ENCODE data around the gene BRICD5. TPM values are rescaled to one million over a fixed set of nuclear protein-coding genes. Genes with fewer than 3 reads are reported as not detected.
"Not testable (repeated sequence)": the region's sequence is repeated elsewhere in the genome, so short reads cannot be mapped to it uniquely, and the experiment has no call there.

BRICD5 gene
- total and polyA plus RNA-seq, 5 donors from 2014 or later, result 0.08 to 10.9 (median 0.33) TPM; not detected in 2

DNA sequence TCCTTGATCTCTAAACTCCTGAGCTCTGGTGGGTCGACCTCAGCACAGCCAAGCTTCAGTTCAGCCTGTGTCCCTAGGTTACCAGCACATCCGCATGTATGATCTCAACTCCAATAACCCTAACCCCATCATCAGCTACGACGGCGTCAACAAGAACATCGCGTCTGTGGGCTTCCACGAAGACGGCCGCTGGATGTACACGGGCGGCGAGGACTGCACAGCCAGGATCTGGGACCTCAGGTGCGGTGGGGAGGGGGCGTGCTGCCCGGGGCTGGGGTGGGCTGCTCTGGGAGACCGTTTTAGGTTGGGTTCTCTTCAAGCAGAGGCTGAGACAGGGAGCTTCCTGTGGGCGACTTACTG, 4.3 kb downstream of the BRICD5 start:
- Mint-ChIP-seq H3K4me3 (peak overlapping the region in 3 of 4 donors; percentile 78 to 80 (median 79)), H3K27ac (peak overlapping the region in 2 of 3 donors; percentile 20 to 52), H3K36me3 (no peaks in the 10 kb centered on the region), H3K4me1 (peaks cover 0 to 20% (median 3%) of the 10 kb centered on the region in 4 donors), H3K9me3 (peaks cover 0 to 1% (median 0%) of the 10 kb centered on the region in 7 donors), H3K27me3 (peaks cover 8% of the 10 kb centered on the region)
- Histone ChIP-seq H3K27ac (ENCODE audit: insufficient read depth, low read length, poor library complexity, severe bottlenecking) (peak overlapping the region; percentile 92), H3K27me3 (ENCODE audit: control insufficient read depth, insufficient read depth, low read length) (no peaks in the 10 kb centered on the region), H3K9me3 (ENCODE audit: control insufficient read depth in 2 of 2, low read length in 2 of 2) (no peaks in the 10 kb centered on the region), H3K4me1 (ENCODE audit: control insufficient read depth, insufficient read depth, low read length, poor library complexity, severe bottlenecking) (peaks cover 18% of the 10 kb centered on the region), H3K4me3 (ENCODE audit: low read depth, low read length) (no peak overlapping the region), H3K36me3 (ENCODE audit: control insufficient read depth, insufficient read depth, low read length) (peaks cover 9% of the 10 kb centered on the region)
- DNase-seq, result no peak
- ATAC-seq (ENCODE audit: low read depth in 2 of 2), result no peak

DNA sequence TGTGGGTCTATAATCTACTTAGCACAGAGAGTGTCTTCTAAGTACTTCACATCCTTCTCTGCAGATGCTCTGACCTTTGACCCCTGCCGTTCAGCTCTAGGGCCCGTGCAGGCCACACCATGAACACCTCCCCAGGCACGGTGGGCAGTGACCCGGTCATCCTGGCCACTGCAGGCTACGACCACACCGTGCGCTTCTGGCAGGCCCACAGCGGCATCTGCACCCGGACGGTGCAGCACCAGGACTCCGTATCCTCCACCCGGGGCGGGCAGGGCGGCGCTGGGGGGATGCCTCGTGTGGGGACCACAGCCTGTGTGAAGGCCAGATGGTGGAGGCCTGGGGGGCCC, 4.7 kb downstream of the BRICD5 start:
- H3K27ac ChIP-seq (ENCODE audit: insufficient read depth, low read length, poor library complexity, severe bottlenecking), result peak overlapping the region; percentile 92
- no peak for ATAC-seq (ENCODE audit: low read depth in 2 of 2)
- Mint-ChIP-seq H3K9me3 (peaks cover 0 to 1% (median 0%) of the 10 kb centered on the region in 7 donors), H3K4me3 (peak overlapping the region; percentile 75 to 80 (median 78)), H3K27me3 (peaks cover 8% of the 10 kb centered on the region), H3K4me1 (peaks cover 0 to 20% (median 3%) of the 10 kb centered on the region in 4 donors), H3K36me3 (no peaks in the 10 kb centered on the region), H3K27ac (peak overlapping the region; percentile 41 to 82 (median 52))
- peak overlapping the region; percentile 68 for H3K4me3 ChIP-seq (ENCODE audit: low read depth, low read length)
- H3K27me3 ChIP-seq (ENCODE audit: control insufficient read depth, insufficient read depth, low read length), result no peaks in the 10 kb centered on the region
- H3K36me3 ChIP-seq (ENCODE audit: control insufficient read depth, insufficient read depth, low read length), result peaks cover 9% of the 10 kb centered on the region
- H3K4me1 ChIP-seq (ENCODE audit: control insufficient read depth, insufficient read depth, low read length, poor library complexity, severe bottlenecking), result peaks cover 18% of the 10 kb centered on the region
- no peaks in the 10 kb centered on the region for H3K9me3 ChIP-seq (ENCODE audit: control insufficient read depth in 2 of 2, low read length in 2 of 2)
- DNase-seq, result no peak

DNA sequence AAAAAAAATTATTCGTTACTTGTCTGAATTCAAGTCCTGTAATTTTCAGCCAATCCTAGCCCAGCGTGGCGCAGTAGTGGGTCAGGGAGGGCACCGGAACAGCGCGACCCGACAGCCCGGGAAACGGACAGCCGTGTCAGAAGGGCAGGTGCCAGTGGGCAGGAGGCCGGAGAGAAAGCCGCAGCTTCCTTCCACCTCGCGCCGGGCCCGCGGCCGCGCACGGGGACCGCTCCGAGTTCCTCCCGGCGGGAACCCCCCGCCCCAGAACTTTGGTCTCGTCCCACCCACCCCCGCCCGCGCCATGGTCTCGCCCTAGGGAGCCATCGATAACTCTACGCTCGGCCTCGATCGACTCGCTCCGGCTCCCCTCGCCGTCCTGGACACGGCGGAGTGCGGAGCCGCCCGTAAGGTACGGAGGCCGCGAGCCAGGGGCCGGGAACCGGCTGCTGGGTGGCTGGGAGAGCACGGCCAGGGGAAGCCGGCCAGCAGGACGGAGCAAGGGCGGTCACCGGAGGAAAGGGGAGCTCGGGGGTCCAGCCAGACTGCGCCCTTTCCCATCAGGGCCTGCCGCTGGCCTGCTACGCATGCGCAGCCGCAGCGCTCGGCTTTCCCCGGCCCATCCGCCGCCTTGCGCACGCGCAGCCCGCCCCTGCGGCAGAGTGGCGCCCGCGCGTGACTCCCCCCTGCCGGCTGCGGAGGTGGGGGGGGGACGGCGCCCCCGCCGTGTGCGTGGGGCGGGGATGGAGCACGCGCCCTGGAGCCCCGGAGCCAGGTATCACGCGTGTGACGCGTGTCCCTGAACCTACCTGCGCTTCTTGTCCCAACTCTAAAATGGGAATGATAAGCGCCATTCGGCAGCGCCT, 5.3 kb downstream of the BRICD5 start, which contains the start of gene MLST8:
Gene MLST8, plus strand, starts transcription at position 351 of the 863 bp plus-strand sequence. CDS start 632 bp downstream, outside the sequence.
- no peaks in the 10 kb centered on the region for H3K27me3 ChIP-seq (ENCODE audit: control insufficient read depth, insufficient read depth, low read length)
- DNase-seq (peak; percentile 88 to 98 (median 93)), ATAC-seq (ENCODE audit: low read depth in 2 of 2) (peak; percentile 82 to 83)
- Mint-ChIP-seq H3K4me1 (peaks cover 0 to 20% (median 3%) of the 10 kb centered on the region in 4 donors), H3K4me3 (peak within 1 kb of the TSS; percentile 78 to 92 (median 88)), H3K27ac (peak within 1 kb of the TSS; percentile 82 to 96 (median 85)), H3K36me3 (no peaks in the 10 kb centered on the region), H3K27me3 (peaks cover 10% of the 10 kb centered on the region), H3K9me3 (peaks cover 0 to 1% (median 0%) of the 10 kb centered on the region in 7 donors)
- H3K9me3 ChIP-seq (ENCODE audit: control insufficient read depth in 2 of 2, low read length in 2 of 2), result no peaks in the 10 kb centered on the region
- peaks cover 18% of the 10 kb centered on the region for H3K4me1 ChIP-seq (ENCODE audit: control insufficient read depth, insufficient read depth, low read length, poor library complexity, severe bottlenecking)
- H3K27ac ChIP-seq (ENCODE audit: insufficient read depth, low read length, poor library complexity, severe bottlenecking), result peak within 1 kb of the TSS; percentile 92
- H3K4me3 ChIP-seq (ENCODE audit: low read depth, low read length), result peak within 1 kb of the TSS; percentile 70
- H3K36me3 ChIP-seq (ENCODE audit: control insufficient read depth, insufficient read depth, low read length), result peaks cover 9% of the 10 kb centered on the region

- ATAC-seq (ENCODE audit: low read depth in 2 of 2), result no peak
- peaks cover 18% of the 10 kb centered on the region for H3K4me1 ChIP-seq (ENCODE audit: control insufficient read depth, insufficient read depth, low read length, poor library complexity, severe bottlenecking)
Observed at GRCh38 chr16:2204416-2205103, 6.1 kb downstream of the BRICD5 start.

GRCh38 chr16:2203119-2203688, 7.5 kb downstream of the BRICD5 start:
- H3K4me3 ChIP-seq (ENCODE audit: low read depth, low read length); H3K9me3 ChIP-seq (ENCODE audit: control insufficient read depth in 2 of 2, low read length in 2 of 2); H3K36me3 Mint-ChIP-seq; H3K27ac ChIP-seq (ENCODE audit: insufficient read depth, low read length, poor library complexity, severe bottlenecking); DNase-seq; H3K36me3 ChIP-seq (ENCODE audit: control insufficient read depth, insufficient read depth, low read length); H3K9me3 Mint-ChIP-seq; H3K27me3 ChIP-seq (ENCODE audit: control insufficient read depth, insufficient read depth, low read length); H3K27ac Mint-ChIP-seq; ATAC-seq (ENCODE audit: low read depth in 2 of 2): not testable (repeated sequence)
- H3K27me3 Mint-ChIP-seq, result peaks cover 25% of the 10 kb centered on the region
- H3K4me3 Mint-ChIP-seq, result peak overlapping the region; percentile 74 to 89 (median 80)
- H3K4me1 ChIP-seq (ENCODE audit: control insufficient read depth, insufficient read depth, low read length, poor library complexity, severe bottlenecking), result peaks cover 18% of the 10 kb centered on the region
- peaks cover 0 to 20% (median 3%) of the 10 kb centered on the region in 4 donors for H3K4me1 Mint-ChIP-seq

More at GRCh38 chr16:2204416-2205103, 6.1 kb downstream of the BRICD5 start:
- Mint-ChIP-seq H3K36me3 (no peaks in the 10 kb centered on the region), H3K9me3 (peaks cover 0 to 1% (median 0%) of the 10 kb centered on the region in 7 donors), H3K4me1 (peaks cover 0 to 20% (median 3%) of the 10 kb centered on the region in 4 donors), H3K27ac (peak overlapping the region; percentile 24 to 83 (median 82)), H3K4me3 (peak overlapping the region; percentile 78 to 89 (median 82)), H3K27me3 (peaks cover 18% of the 10 kb centered on the region)
- no peaks in the 10 kb centered on the region for H3K27me3 ChIP-seq (ENCODE audit: control insufficient read depth, insufficient read depth, low read length)
- H3K27ac ChIP-seq (ENCODE audit: insufficient read depth, low read length, poor library complexity, severe bottlenecking), result peak overlapping the region; percentile 92
- no peaks in the 10 kb centered on the region for H3K9me3 ChIP-seq (ENCODE audit: control insufficient read depth in 2 of 2, low read length in 2 of 2)
- DNase-seq, result no peak
- peaks cover 9% of the 10 kb centered on the region for H3K36me3 ChIP-seq (ENCODE audit: control insufficient read depth, insufficient read depth, low read length)
- peak overlapping the region; percentile 70 for H3K4me3 ChIP-seq (ENCODE audit: low read depth, low read length)

DNA sequence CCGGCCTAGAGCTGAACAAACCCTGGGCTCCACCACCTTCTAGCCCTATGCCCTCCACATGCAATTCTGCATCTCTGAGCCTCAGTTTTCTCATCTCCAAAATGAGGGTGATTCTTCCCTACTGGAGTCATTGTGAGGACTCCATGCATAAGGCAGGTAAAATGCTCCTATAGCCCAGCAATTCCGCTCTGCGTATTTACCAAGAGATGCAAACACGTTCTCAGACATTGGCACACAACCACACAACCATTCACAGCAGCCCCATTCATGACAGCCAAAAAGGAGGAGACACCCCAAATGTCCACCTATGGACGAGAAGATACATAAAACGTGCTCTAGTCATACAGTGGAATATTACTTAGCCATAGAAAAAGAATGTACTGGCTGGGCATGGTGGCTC, 10.3 kb downstream of the BRICD5 start:
- no peak overlapping the region for H3K27ac ChIP-seq (ENCODE audit: insufficient read depth, low read length, poor library complexity, severe bottlenecking)
- peaks cover 10% of the 10 kb centered on the region for H3K27me3 ChIP-seq (ENCODE audit: control insufficient read depth, insufficient read depth, low read length)
- H3K4me3 ChIP-seq (ENCODE audit: low read depth, low read length), result no peak overlapping the region
- H3K36me3 ChIP-seq (ENCODE audit: control insufficient read depth, insufficient read depth, low read length), result no peaks in the 10 kb centered on the region
- ATAC-seq (ENCODE audit: low read depth in 2 of 2) (no peak), DNase-seq (no peak)
- Mint-ChIP-seq H3K27ac (no peak overlapping the region), H3K4me3 (peak overlapping the region in 1 of 4 donors; percentile 85), H3K4me1 (peaks cover 0 to 10% (median 2%) of the 10 kb centered on the region in 4 donors), H3K27me3 (peaks cover 38% of the 10 kb centered on the region), H3K9me3 (no peaks in the 10 kb centered on the region), H3K36me3 (no peaks in the 10 kb centered on the region)
- peaks cover 22% of the 10 kb centered on the region for H3K4me1 ChIP-seq (ENCODE audit: control insufficient read depth, insufficient read depth, low read length, poor library complexity, severe bottlenecking)
- no peaks in the 10 kb centered on the region for H3K9me3 ChIP-seq (ENCODE audit: control insufficient read depth in 2 of 2, low read length in 2 of 2)

DNA sequence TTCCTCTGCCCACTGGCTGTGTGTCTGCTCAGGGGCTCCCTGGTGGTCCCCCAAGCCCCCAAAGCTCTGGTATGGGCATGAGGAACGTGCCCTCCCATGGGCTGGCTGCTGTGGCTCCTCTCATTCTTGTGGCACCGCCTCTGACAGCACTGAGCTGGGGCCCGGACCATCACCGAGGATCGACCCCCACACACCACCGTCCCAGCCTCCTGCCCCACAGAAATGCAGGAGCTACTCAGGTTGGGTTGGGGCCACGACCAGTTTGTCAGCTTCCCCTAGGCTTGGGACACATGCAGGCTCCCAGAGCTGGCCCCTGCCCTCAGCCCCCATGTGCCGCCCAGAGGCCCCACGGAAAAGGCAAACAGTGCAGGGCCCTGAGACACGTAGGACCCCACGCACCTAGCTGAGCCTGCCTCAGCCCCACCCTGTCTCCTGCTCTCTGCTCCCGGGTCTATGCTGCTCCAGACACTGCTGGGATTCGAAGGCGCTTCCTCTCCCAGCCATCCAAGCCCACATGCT, 11.0 kb downstream of the BRICD5 start:
- no peak overlapping the region for H3K4me3 Mint-ChIP-seq
- ATAC-seq (ENCODE audit: low read depth in 2 of 2) (no peak), DNase-seq (no peak)
- no peaks in the 10 kb centered on the region for H3K36me3 ChIP-seq (ENCODE audit: control insufficient read depth, insufficient read depth, low read length)
- peaks cover 44% of the 10 kb centered on the region for H3K27me3 Mint-ChIP-seq
- H3K4me1 Mint-ChIP-seq, result peaks cover 0 to 15% (median 4%) of the 10 kb centered on the region in 4 donors
- H3K27ac ChIP-seq (ENCODE audit: insufficient read depth, low read length, poor library complexity, severe bottlenecking), result no peak overlapping the region
- H3K27me3 ChIP-seq (ENCODE audit: control insufficient read depth, insufficient read depth, low read length), result peaks cover 12% of the 10 kb centered on the region
- H3K9me3 ChIP-seq (ENCODE audit: control insufficient read depth in 2 of 2, low read length in 2 of 2), result no peaks in the 10 kb centered on the region
- H3K4me1 ChIP-seq (ENCODE audit: control insufficient read depth, insufficient read depth, low read length, poor library complexity, severe bottlenecking), result peaks cover 22% of the 10 kb centered on the region
- no peaks in the 10 kb centered on the region for H3K36me3 Mint-ChIP-seq
- H3K27ac Mint-ChIP-seq, result no peak overlapping the region
- no peak overlapping the region for H3K4me3 ChIP-seq (ENCODE audit: low read depth, low read length)
- H3K9me3 Mint-ChIP-seq, result no peaks in the 10 kb centered on the region
